Activated T-helper 1 cell treated with Interleukin-2 at 50 U/mL for 16 hours (primary cell): ENCODE results near the gene ZNF283.

ENCODE experiments used
- DNase-seq: peaks from one replicate; pipeline ENCODE4 v3.0.0-alpha.2; 2020; ENCODE audit warnings: low read depth

The ZNF283 gene

GRCh38 chr19:43826787-43827754 lies at the start of gene ZNF283:
TSS of gene ZNF283 (plus strand) at chr19:43827321. CDS start at chr19:43833505, 6,184 bp downstream.
- peak; percentile 65 for DNase-seq

- no peak for DNase-seq
These were observed 48.5 kb upstream of the ZNF283 start for GRCh38 chr19:43778651-43779050.

GRCh38 chr19:43779147-43779819 lies 47.8 kb upstream of the ZNF283 start:
- no peak for DNase-seq

- no peak for DNase-seq
These were observed 47.3 kb upstream of the ZNF283 start for GRCh38 chr19:43779820-43780219.

GRCh38 chr19:43780706-43781525 lies 46.2 kb upstream of the ZNF283 start, which contains the start of gene KCNN4:
TSS of gene KCNN4 (minus strand) at chr19:43780973. CDS start at chr19:43780861, 112 bp downstream.
- DNase-seq: peak; percentile 46

- DNase-seq: no peak
These were observed 45.4 kb upstream of the ZNF283 start for GRCh38 chr19:43781630-43782310.

- DNase-seq: no peak
These were observed 44.8 kb upstream of the ZNF283 start for GRCh38 chr19:43782311-43782660.

GRCh38 chr19:43782689-43783231 lies 44.4 kb upstream of the ZNF283 start:
- DNase-seq: no peak

- no peak for DNase-seq
These were observed 43.5 kb upstream of the ZNF283 start for GRCh38 chr19:43783636-43784035.

GRCh38 chr19:43784241-43784980 lies 42.7 kb upstream of the ZNF283 start:
- DNase-seq: peak; percentile 45

GRCh38 chr19:43784981-43785808 lies 41.9 kb upstream of the ZNF283 start:
- DNase-seq: no peak

GRCh38 chr19:43786665-43787064 lies 40.5 kb upstream of the ZNF283 start:
- DNase-seq: no peak

- DNase-seq: no peak
These were observed 38.1 kb upstream of the ZNF283 start for GRCh38 chr19:43789029-43789428.

GRCh38 chr19:43790587-43790986 lies 36.5 kb upstream of the ZNF283 start:
- no peak for DNase-seq

GRCh38 chr19:43797118-43797517 lies 30.0 kb upstream of the ZNF283 start:
- DNase-seq: no peak

GRCh38 chr19:43797556-43797955 lies 29.6 kb upstream of the ZNF283 start:
- no peak for DNase-seq

GRCh38 chr19:43798026-43798545 lies 29.0 kb upstream of the ZNF283 start:
- no peak for DNase-seq

GRCh38 chr19:43798546-43799409 lies 28.3 kb upstream of the ZNF283 start:
- no peak for DNase-seq
